NCI-H2081 treated with DMSO at 0.1 percent for 48 hours (cell line): ENCODE results near the gene ZBTB17.
A peak's percentile ranks its signal among the peaks of the same experiment; 100 is the strongest.

Source experiments
- DNase-seq: peaks from one replicate; lab custom pipeline; 2025; lab: John Stamatoyannopoulos, UW

The ZBTB17 gene

GRCh38 chr1:15960808-15961207 is 15.1 kb downstream of the ZBTB17 start:
- no peak for DNase-seq

GRCh38 chr1:15959827-15960446 is 16.0 kb downstream of the ZBTB17 start:
- no peak for DNase-seq

GRCh38 chr1:15959424-15959823 is 16.5 kb downstream of the ZBTB17 start:
- DNase-seq: no peak

- no peak for DNase-seq
Observed at GRCh38 chr1:15958793-15959192, 17.1 kb downstream of the ZBTB17 start.

GRCh38 chr1:15958111-15958510 is 17.8 kb downstream of the ZBTB17 start:
- DNase-seq: no peak

GRCh38 chr1:15957221-15958095 is 18.4 kb downstream of the ZBTB17 start:
- DNase-seq: no peak

GRCh38 chr1:15956150-15956549 is 19.8 kb downstream of the ZBTB17 start:
- no peak for DNase-seq

- no peak for DNase-seq
Observed at GRCh38 chr1:15955552-15955951, 20.3 kb downstream of the ZBTB17 start.

- no peak for DNase-seq
Observed at GRCh38 chr1:15954316-15954715, 21.6 kb downstream of the ZBTB17 start.

- DNase-seq: peak; percentile 97
Observed at GRCh38 chr1:15953791-15954241, 22.1 kb downstream of the ZBTB17 start.

- no peak for DNase-seq
Observed at GRCh38 chr1:15953294-15953771, 22.6 kb downstream of the ZBTB17 start.

GRCh38 chr1:15952317-15953258 is 23.3 kb downstream of the ZBTB17 start:
- no peak for DNase-seq

GRCh38 chr1:15951341-15952153 is 24.4 kb downstream of the ZBTB17 start:
- DNase-seq: no peak

GRCh38 chr1:15950763-15951295 is 25.1 kb downstream of the ZBTB17 start:
- no peak for DNase-seq

- no peak for DNase-seq
Observed at GRCh38 chr1:15950302-15950701, 25.6 kb downstream of the ZBTB17 start.

- DNase-seq: no peak
Observed at GRCh38 chr1:15949453-15950245, 26.3 kb downstream of the ZBTB17 start.

- no peak for DNase-seq
Observed at GRCh38 chr1:15948595-15949452, 27.1 kb downstream of the ZBTB17 start.

GRCh38 chr1:15948091-15948591 is 27.8 kb downstream of the ZBTB17 start:
- DNase-seq: no peak
